SK-N-SH (cell line): Measurements from ENCODE around the gene CELF4. TPM values are rescaled to one million over a fixed set of nuclear protein-coding genes. Genes with fewer than 3 reads are reported as not detected.

Experiments
- CTCF ChIA-PET: fragments of 300-600, 350-600 bp; formaldehyde crosslinking; extraction: SDS; loops from one replicate; lab custom pipeline; 2021; lab: Yijun Ruan, JAX
- POLR2A ChIA-PET: fragments of 350-600 bp; sonication (Branson Sonifier 250); formaldehyde crosslinking; extraction: SDS; loops from one replicate; lab custom pipeline; 2020; ENCODE audit warnings: antibody characterized with exemption, inconsistent platforms; lab: Yijun Ruan, JAX
- DNase-seq: peaks from one replicate; pipeline ENCODE4 v3.0.0; 2012
- H2AFZ ChIP-seq: fragments of 200-600 bp; sonication (generic); 2 replicates; pipeline ENCODE4 v1.8.1; 2016; ENCODE audit warnings: antibody characterized with exemption, mild to moderate bottlenecking, low read depth
- H3F3A ChIP-seq: fragments of 200-600 bp; sonication (generic); replicated peaks from 2 replicates; pipeline ENCODE3; 2016; ENCODE audit warnings: antibody characterized with exemption, mild to moderate bottlenecking; ENCODE audit not compliant: insufficient read depth
- H3K27ac ChIP-seq, 2 experiments: fragments of 200-500 bp in 1 of 2; fragments of 200-600 bp in 1 of 2; sonication (Bioruptor generic) in 1 of 2; sonication (generic), shearing (Covaris generic) in 1 of 2; 2 replicates each; pipeline versions ENCODE4 v1.5.1 to v1.6.1; 2014 to 2016; ENCODE audit warnings: low read depth in 2 of 2, inconsistent platforms in 1 of 2, low read length in 1 of 2, mild to moderate bottlenecking in 1 of 2, mixed read lengths in 1 of 2
- H3K27me3 ChIP-seq: fragments of 200-600 bp; sonication (generic), shearing (Covaris generic); 2 replicates; pipeline ENCODE4 v1.6.1; 2016; ENCODE audit warnings: mixed run types; ENCODE audit not compliant: insufficient read depth
- H3K36me3 ChIP-seq, 2 experiments: fragments of 200-500 bp in 1 of 2; fragments of 200-600 bp in 1 of 2; sonication (Bioruptor generic) in 1 of 2; sonication (generic) in 1 of 2; replicated peaks in 1 of 2; 2 replicates each; pipeline versions ENCODE3 to v1.5.1; 2014 to 2016; ENCODE audit warnings: low read length in 1 of 2, mild to moderate bottlenecking in 1 of 2; ENCODE audit not compliant: insufficient read depth in 2 of 2, control insufficient read depth in 1 of 2
- H3K4me1 ChIP-seq, 2 experiments: fragments of 200-500 bp in 1 of 2; fragments of 200-600 bp in 1 of 2; sonication (Bioruptor generic) in 1 of 2; sonication (generic), shearing (Covaris generic) in 1 of 2; 2 replicates each; pipeline versions ENCODE4 v1.5.1 to v1.6.1; 2014 to 2016; ENCODE audit warnings: low read depth in 1 of 2, low read length in 1 of 2, mixed run types in 1 of 2; ENCODE audit not compliant: insufficient read depth in 2 of 2, control insufficient read depth in 1 of 2
- H3K4me2 ChIP-seq: fragments of 200-600 bp; sonication (generic), shearing (Covaris generic); 2 replicates; pipeline ENCODE4 v1.6.1; 2017; ENCODE audit warnings: mixed run types
- H3K4me3 ChIP-seq, 2 experiments: fragments of 200-500 bp in 1 of 2; fragments of 200-600 bp in 1 of 2; sonication (Bioruptor generic) in 1 of 2; sonication (generic), shearing (Covaris generic) in 1 of 2; 2 replicates each; pipeline versions ENCODE4 v1.5.1 to v1.8.1; 2014 to 2016; ENCODE audit warnings: low read depth in 2 of 2, inconsistent platforms in 1 of 2, low read length in 1 of 2, mild to moderate bottlenecking in 1 of 2, mixed read lengths in 1 of 2, moderate library complexity in 1 of 2
- H3K79me2 ChIP-seq: fragments of 200-600 bp; sonication (generic); 2 replicates; pipeline ENCODE4 v1.8.1; 2017; ENCODE audit warnings: mild to moderate bottlenecking; ENCODE audit not compliant: insufficient read depth
- H3K9ac ChIP-seq: fragments of 200-600 bp; sonication (generic); 2 replicates; pipeline ENCODE4 v1.6.1; 2017; ENCODE audit warnings: mixed run types
- H3K9me2 ChIP-seq: fragments of 200-600 bp; sonication (generic); 2 replicates; pipeline ENCODE4 v1.6.1; 2017; ENCODE audit warnings: mixed run types
- H3K9me3 ChIP-seq: fragments of 200-600 bp; sonication (generic); 2 replicates; pipeline ENCODE4 v1.6.1; 2017; ENCODE audit warnings: mixed run types, mild to moderate bottlenecking, moderate library complexity
- H4K20me1 ChIP-seq: fragments of 200-600 bp; sonication (generic); 2 replicates; pipeline ENCODE4 v1.6.1; 2017; ENCODE audit warnings: mild to moderate bottlenecking, mixed run types; ENCODE audit not compliant: insufficient read depth
- CHD2 ChIP-seq: fragments of 150-350 bp; IDR thresholded peaks from 2 replicates; pipeline ENCODE4 v1.6.1; 2018; ENCODE audit warnings: low read length; ENCODE audit not compliant: partially characterized antibody
- EZH2phosphoT487 ChIP-seq: fragments of 200-600 bp; sonication (generic); IDR thresholded peaks from 2 replicates; pipeline ENCODE4 v1.6.1; 2017; ENCODE audit warnings: low read depth, mixed run types, mild to moderate bottlenecking, antibody characterized with exemption, moderate library complexity, borderline replicate concordance
- FOSL2 ChIP-seq: IDR thresholded peaks from 2 replicates; pipeline ENCODE4 v1.4.0; 2012; ENCODE audit warnings: low read depth, mild to moderate bottlenecking, moderate library complexity, borderline replicate concordance
- GATA2 ChIP-seq: sonication (generic); formaldehyde crosslinking; IDR thresholded peaks from 2 replicates; pipeline ENCODE4 v1.5.0; 2020; ENCODE audit warnings: mild to moderate bottlenecking, missing genetic modification reagents
- JUND ChIP-seq: IDR thresholded peaks from 2 replicates; pipeline ENCODE4 v1.4.0; 2012
- MAX ChIP-seq: IDR thresholded peaks from 2 replicates; pipeline ENCODE4 v1.4.0; 2012; ENCODE audit warnings: low read depth
- MEF2A ChIP-seq: IDR thresholded peaks from 2 replicates; pipeline ENCODE4 v1.4.0; 2012; ENCODE audit warnings: low read depth, borderline replicate concordance
- MXI1 ChIP-seq: IDR thresholded peaks from 2 replicates; pipeline ENCODE4 v1.6.1; 2012; ENCODE audit warnings: mild to moderate bottlenecking, low read depth, low read length, improper control_type of control experiment
- NFIC ChIP-seq: IDR thresholded peaks from 2 replicates; pipeline ENCODE4 v1.4.0; 2012; ENCODE audit warnings: borderline replicate concordance
- NRF1 ChIP-seq: IDR thresholded peaks from 2 replicates; pipeline ENCODE4 v1.6.1; 2012; ENCODE audit warnings: low read depth, mild to moderate bottlenecking, low read length
- POLR2AphosphoS5 ChIP-seq: IDR thresholded peaks from 2 replicates; pipeline ENCODE4 v1.6.1; 2012; ENCODE audit warnings: low read depth, low read length
- RAD21 ChIP-seq: IDR thresholded peaks from 2 replicates; pipeline ENCODE4 v1.6.1; 2012; ENCODE audit warnings: mild to moderate bottlenecking, low read length
- RCOR1 ChIP-seq: fragments of 150-350 bp; IDR thresholded peaks from 2 replicates; pipeline ENCODE4 v1.6.1; 2017; ENCODE audit warnings: antibody characterized with exemption, low read length
- RFX5 ChIP-seq: IDR thresholded peaks from 2 replicates; pipeline ENCODE4 v1.6.1; 2012; ENCODE audit warnings: mild to moderate bottlenecking, improper control_type of control experiment, low read length
- RXRA ChIP-seq: IDR thresholded peaks from 2 replicates; pipeline ENCODE4 v1.4.0; 2012; ENCODE audit warnings: low read depth, mild to moderate bottlenecking, borderline replicate concordance
- SIN3A ChIP-seq: IDR thresholded peaks from 2 replicates; pipeline ENCODE4 v1.6.1; 2012; ENCODE audit warnings: low read depth, mild to moderate bottlenecking, low read length, moderate library complexity, borderline replicate concordance
- TCF12 ChIP-seq: IDR thresholded peaks from 2 replicates; pipeline ENCODE4 v1.4.0; 2012
- USF1 ChIP-seq: IDR thresholded peaks from 2 replicates; pipeline ENCODE4 v1.4.0; 2012; ENCODE audit warnings: low read depth, borderline replicate concordance
- USF2 ChIP-seq: fragments of 150-350 bp; IDR thresholded peaks from 2 replicates; pipeline ENCODE4 v1.6.1; 2017; ENCODE audit warnings: antibody characterized with exemption, low read length, low read depth, borderline replicate concordance
- YY1 ChIP-seq: IDR thresholded peaks from 2 replicates; pipeline ENCODE4 v1.4.0; 2012; ENCODE audit warnings: low read depth, mild to moderate bottlenecking
- WGBS: methylation state at CpG from one replicate; pipeline ENCODE4 v1.1.6; 2017; ENCODE audit warnings: low lambda C conversion rate; 5-methylcytosine and 5-hydroxymethylcytosine counted together
- polyA plus RNA-seq, 3 experiments: library from polyadenylated mRNA; depleted of rRNA; stranded (reverse); fragments of >200 nt; gene quantifications; 2 replicates each; pipeline ENCODE4 v1.2.3, GENCODE V29; 2012

CELF4 gene
- polyA plus RNA-seq, 1 of the 3 experiments (the other 2 are of a cell fraction) = 0.26 TPM

- Histone ChIP-seq H3K4me2 (no peak overlapping the region), H3F3A (no peaks in the 10 kb centered on the region), H3K4me3 (no peak overlapping the region), H3K27me3 (no peaks in the 10 kb centered on the region; the same call in 1 of the 2 replicates), H3K9ac (no peak overlapping the region), H3K79me2 (no peaks in the 10 kb centered on the region), H3K4me1 (peaks cover 0 to 20% of the 10 kb centered on the region in 2 experiments; a peak in 1 of 4 replicates), H3K27ac (no peak overlapping the region), H3K36me3 (no peaks in the 10 kb centered on the region), H3K9me3 (no peaks in the 10 kb centered on the region), H2AFZ (no peak overlapping the region), H4K20me1 (no peaks in the 10 kb centered on the region), H3K9me2 (no peaks in the 10 kb centered on the region)
- no peak for DNase-seq
- ChIA-PET CTCF (no interaction called here), POLR2A (no interaction called here)
- TF ChIP-seq RAD21 (no peak), GATA2 (CRISPR knock-in tag) (no peak), RFX5 (no peak), FOSL2 (no peak), EZH2phosphoT487 (no peak), USF1 (no peak), NRF1 (no peak), MXI1 (no peak), USF2 (no peak), POLR2AphosphoS5 (no peak), MAX (no peak), CHD2 (no peak), RXRA (no peak), NFIC (no peak), YY1 (no peak), RCOR1 (no peak)
- WGBS = 56% methylated on average over 10 of the region's 10 CpGs
Observed at GRCh38 chr18:37260367-37261093, 305.1 kb downstream of the CELF4 start.

- H3K79me2 ChIP-seq = no peaks in the 10 kb centered on the region
- H3K9ac ChIP-seq = no peak overlapping the region
- H3K27me3 ChIP-seq = no peaks in the 10 kb centered on the region; the same call in 1 of the 2 replicates
- no peak for TF ChIP-seq USF1
- no peak for TF ChIP-seq TCF12
- TF ChIP-seq GATA2 (CRISPR knock-in tag) = no peak
- TF ChIP-seq MXI1 = no peak
- no peak for TF ChIP-seq USF2
- TF ChIP-seq MEF2A = no peak
- no peak for TF ChIP-seq SIN3A
- no peak for TF ChIP-seq JUND
- no peaks in the 10 kb centered on the region for H3K9me2 ChIP-seq
- no peaks in the 10 kb centered on the region for H4K20me1 ChIP-seq
- H3K36me3 ChIP-seq = no peaks in the 10 kb centered on the region
- 41% methylated on average over 5 of the region's 5 CpGs for WGBS
- H3F3A ChIP-seq = no peaks in the 10 kb centered on the region
- peaks cover 0 to 17% of the 10 kb centered on the region in 2 experiments; a peak in 1 of 4 replicates for H3K4me1 ChIP-seq
- H3K4me2 ChIP-seq = no peak overlapping the region
- no peak overlapping the region for H2AFZ ChIP-seq
- no peaks in the 10 kb centered on the region for H3K9me3 ChIP-seq
- H3K4me3 ChIP-seq = no peak overlapping the region
- no peak overlapping the region for H3K27ac ChIP-seq
- no peak for DNase-seq
- ChIA-PET CTCF (no interaction called here), POLR2A (no interaction called here)
Observed at GRCh38 chr18:37259711-37260110, 305.9 kb downstream of the CELF4 start.
